H7 (cell line): ENCODE results near the gene MEG3. TPM values are rescaled to one million over a fixed set of nuclear protein-coding genes. Genes with fewer than 3 reads are reported as not detected.

Experiments
- DNase-seq: peaks from one replicate; pipeline ENCODE4 v3.0.0; 2012
- H3K27me3 ChIP-seq: 2 replicates; pipeline ENCODE4 v1.6.0; 2011; ENCODE audit warnings: mild to moderate bottlenecking, low read length; ENCODE audit not compliant: control insufficient read depth, insufficient read depth
- H3K36me3 ChIP-seq: replicated peaks from 2 replicates; pipeline ENCODE4 v1.5.1; 2011; ENCODE audit warnings: low read length; ENCODE audit not compliant: control insufficient read depth, insufficient read depth
- H3K4me3 ChIP-seq: 2 replicates; pipeline ENCODE4 v1.5.1; 2011; ENCODE audit warnings: low read depth, mild to moderate bottlenecking, control low read depth, low read length, moderate library complexity; ENCODE audit not compliant: insufficient read depth
- total RNA-seq: library from RNA; depleted of rRNA; stranded (reverse); fragments of >200 nt; shearing (Covaris generic); gene quantifications from 2 replicates; pipeline ENCODE4 v1.2.3, GENCODE V29; 2014

The MEG3 gene
- total RNA-seq, 1 experiment from 2014 or later = 0.31 TPM

DNA sequence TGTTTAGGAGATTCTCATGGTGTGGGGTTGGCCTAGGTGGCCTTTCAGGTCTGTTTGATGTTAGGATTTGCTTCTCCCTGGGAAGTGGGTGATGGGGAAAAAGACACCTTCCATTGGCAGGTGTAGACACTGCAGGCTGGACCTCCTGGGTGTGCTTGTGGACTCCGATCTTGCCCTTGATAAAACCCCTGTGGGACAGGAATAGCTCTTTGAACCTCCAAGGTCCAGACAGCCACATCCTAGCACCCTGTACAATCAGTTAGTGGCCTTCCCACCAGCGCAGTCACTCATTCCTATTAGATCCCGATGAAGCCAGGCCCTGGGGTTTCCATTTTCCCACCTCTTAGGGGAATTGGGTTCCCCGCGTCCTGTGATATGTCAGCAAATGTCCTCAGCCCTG is 28.5 kb downstream of the MEG3 start:
- H3K36me3 ChIP-seq = no peaks in the 10 kb centered on the region
- H3K27me3 ChIP-seq = no peaks in the 10 kb centered on the region
- no peak for DNase-seq
- no peak overlapping the region for H3K4me3 ChIP-seq

DNA sequence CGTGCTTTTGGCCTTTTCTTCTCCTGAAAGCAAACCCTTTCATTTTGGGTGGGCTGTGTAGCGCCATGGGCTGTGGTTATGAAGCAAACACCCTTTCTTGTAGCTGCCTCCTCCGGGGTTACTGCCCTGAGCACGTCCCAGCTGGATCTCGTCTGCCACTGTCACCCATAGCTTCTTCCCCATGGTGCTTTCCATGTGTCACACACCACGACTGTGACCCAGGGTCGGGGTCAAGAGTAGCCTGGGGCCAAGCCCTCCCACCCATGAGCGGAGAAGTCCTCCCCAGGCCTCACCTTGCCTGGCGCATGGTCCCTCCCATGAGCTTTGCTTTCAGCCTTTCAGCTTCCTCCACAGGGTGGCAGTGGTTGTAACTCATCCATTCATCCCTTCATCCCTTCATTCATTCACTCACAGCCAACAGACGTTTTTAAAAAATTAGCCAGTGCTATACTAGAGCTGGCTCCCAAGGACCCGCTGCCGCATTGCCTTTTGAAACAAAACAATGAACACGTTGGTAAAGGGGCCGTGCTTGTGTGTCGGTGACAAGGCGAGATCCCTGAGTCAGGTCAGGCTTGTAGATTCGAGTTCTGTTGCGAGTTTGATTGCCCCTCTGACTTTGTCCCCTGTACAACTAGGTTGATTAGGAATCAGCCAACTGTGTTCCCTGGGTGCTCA is 29.5 kb downstream of the MEG3 start:
- H3K36me3 ChIP-seq = no peaks in the 10 kb centered on the region
- H3K4me3 ChIP-seq = no peak overlapping the region
- DNase-seq = no peak
- no peaks in the 10 kb centered on the region for H3K27me3 ChIP-seq

DNA sequence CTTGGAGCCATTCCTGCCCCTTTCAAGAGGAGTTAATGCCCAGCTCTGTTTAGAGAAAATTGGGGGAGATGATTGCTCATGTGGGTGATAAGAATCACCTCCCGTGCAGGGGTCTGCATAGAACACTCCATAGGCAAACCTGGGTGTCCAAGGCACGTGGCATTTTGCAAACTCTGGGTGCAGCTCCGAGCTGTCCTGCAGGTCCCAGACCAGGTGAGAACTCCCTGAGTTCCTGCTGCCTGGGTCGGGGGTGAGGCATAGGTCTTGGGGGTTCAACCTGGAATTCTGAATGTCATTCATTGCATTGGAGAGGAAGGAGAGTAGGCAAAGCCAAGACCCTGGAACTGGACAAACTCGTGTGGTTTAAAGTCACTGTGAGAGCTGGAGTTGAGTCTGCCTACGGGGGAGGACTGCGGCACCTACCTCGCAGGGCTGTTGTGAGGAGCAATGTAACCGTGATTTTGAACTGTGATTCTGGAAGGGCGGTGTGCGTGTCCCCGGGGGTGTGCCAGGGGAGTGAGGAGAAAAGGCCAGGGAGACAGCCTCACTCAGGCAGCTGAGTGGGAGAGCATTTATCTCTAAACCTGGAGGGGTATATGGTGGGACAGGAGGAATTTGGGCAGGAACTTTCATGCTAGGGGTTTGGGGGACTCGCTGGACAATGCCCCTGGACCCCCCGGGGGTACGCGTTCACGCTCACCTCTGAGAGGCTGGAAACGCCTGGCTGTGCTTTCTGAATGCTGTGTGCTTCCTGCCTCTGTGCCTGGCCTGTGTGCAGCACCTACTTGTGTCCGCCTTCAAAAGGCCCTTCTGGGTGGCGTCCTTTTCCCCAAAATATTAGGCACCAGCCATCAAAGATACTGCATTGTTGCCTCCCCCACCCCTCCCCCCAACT is 30.4 kb downstream of the MEG3 start:
- Histone ChIP-seq H3K4me3 (no peak overlapping the region), H3K27me3 (no peaks in the 10 kb centered on the region), H3K36me3 (no peaks in the 10 kb centered on the region)
- DNase-seq = no peak

DNA sequence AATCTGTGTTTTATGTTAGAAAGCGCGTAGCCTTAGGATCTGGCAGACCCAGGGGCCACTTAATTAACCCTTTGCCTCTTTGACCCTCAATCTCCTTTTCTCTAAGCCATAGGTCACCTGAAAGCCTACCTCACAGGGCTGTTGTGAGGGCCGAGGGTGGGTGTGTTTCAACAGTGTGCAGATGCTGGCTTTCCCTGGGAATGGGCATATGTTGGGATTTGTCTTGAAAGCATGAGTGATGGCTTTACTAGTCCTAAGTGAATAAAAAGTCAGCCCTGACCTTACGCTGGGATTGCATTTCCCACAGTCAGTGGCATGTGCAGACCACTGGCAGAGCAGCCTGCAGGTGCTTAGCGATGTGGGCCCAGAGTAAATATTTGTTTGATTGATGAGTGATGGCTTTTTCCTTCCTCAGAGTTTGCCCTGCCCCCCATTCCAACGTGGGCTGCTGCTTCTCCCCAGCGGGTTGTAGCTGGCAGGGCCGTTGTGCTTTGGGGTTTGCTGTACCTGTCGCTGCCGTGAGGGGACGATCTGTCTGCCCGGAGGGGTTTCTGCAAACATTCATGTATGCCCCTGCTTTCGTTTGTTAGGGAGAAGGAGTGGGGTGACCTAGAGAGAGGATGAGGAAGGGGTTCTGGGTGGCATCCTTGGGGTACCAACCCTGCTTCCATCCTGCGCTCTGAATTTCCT is 31.5 kb downstream of the MEG3 start:
- Histone ChIP-seq H3K4me3 (no peak overlapping the region), H3K36me3 (no peaks in the 10 kb centered on the region), H3K27me3 (no peaks in the 10 kb centered on the region)
- no peak for DNase-seq

DNA sequence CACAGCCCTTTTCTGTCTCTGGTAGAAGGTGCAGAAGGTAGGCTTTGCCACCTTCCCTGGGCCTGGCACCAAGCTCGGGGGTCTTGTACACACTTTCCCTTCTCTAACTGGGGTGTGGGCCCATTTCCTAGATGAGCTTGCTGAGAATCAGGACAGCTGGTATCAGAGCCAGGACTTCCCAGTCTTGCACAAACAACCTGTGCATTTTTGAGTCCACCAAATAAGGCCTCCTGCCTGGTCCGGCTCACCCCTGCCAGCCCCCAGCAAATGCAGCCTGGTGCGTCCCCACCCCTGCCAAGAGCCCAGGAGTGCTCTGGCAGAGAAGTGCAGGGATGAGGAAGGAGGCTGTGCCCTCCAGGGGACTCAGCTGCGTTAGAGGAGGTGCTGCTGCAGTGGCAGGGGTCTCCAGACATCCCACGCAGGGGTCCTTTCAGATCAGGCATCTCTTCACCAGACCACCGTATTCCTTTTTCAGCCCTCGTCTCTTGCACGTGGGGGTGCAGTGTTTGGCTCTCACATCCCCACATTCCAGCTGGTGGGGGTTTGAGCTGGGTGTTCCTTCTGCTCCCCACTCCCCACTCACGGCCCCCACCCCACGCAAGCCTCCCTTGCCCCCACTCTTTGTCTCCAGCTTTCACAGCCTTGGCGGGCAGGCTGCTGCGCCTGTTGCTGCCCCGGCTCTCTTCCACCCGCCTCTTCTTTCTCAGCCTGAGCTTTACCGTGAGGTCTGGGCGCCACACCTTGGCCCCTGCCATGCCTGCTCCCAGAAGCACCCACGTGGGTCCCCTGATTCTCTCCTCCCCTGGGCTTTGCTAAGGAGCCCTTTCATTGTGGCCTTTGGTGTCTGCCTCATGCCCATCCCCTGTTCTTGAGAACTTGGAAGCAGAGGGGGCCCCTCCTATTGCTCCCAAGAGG is 32.3 kb downstream of the MEG3 start:
- no peaks in the 10 kb centered on the region for H3K36me3 ChIP-seq
- no peak for DNase-seq
- H3K27me3 ChIP-seq = no peaks in the 10 kb centered on the region
- no peak overlapping the region for H3K4me3 ChIP-seq

DNA sequence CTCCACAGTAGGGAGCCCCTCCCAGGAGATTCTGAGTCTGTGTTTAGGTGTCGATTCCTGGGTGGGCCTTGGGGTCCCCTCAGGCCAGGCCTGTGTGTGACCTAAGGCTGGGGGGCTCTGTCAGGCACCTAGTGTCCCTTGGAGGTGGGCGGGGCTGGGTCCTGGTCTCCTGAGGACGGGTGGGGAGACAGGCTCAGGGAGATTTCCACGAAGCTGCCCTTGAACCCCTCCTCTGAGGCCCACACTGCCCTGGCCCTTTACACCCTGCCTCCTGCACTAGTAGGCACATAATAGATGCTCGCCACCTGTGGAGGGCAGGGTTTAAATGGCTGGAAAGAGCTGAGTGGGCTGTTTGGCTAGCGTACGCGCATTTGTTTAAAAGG is 32.9 kb downstream of the MEG3 start:
- DNase-seq = no peak
- no peak overlapping the region for H3K4me3 ChIP-seq
- no peaks in the 10 kb centered on the region for H3K36me3 ChIP-seq
- no peaks in the 10 kb centered on the region for H3K27me3 ChIP-seq

DNA sequence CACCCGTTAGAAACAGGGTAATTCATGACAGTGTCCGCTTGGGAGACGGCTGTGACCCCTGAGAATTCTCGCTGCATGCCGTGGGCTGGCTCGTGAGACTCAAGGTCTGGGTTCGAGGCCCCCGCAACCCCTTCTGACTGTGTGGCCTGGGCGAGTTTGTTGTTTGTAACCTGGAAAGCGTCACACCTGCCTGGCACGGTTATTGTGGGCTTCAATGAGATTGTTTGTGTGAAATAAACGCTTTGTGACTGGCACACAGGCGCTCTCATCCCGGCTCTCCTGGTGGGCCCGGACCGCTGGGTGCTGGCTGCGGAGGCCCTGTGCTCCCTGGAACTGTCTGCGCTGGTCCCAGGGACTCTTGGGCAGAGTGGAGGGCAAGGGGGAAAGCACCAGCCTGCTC is 33.9 kb downstream of the MEG3 start:
- Histone ChIP-seq H3K27me3 (no peaks in the 10 kb centered on the region), H3K4me3 (no peak overlapping the region), H3K36me3 (no peaks in the 10 kb centered on the region)
- no peak for DNase-seq

DNA sequence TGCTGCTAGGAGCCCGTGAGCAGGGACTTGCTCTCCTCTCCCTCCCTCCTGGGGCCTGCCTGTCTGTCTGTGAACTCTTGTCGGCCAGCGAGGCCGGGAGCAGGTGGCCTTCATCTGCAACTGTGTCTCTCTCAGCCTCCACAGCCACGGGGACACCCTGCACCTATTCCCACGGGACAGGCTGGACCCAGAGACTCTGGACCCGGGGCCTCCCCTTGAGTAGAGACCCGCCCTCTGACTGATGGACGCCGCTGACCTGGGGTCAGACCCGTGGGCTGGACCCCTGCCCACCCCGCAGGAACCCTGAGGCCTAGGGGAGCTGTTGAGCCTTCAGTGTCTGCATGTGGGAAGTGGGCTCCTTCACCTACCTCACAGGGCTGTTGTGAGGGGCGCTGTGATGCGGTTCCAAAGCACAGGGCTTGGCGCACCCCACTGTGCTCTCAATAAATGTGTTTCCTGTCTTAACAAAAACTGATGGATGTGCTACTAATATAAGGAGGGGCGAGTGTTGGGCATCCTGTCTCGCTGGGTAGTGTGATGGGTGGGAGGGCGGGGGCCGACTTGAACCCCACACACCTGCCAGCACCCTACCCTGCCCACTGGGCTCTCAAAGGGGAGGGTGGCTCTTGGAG is 34.8 kb downstream of the MEG3 start:
- H3K36me3 ChIP-seq = no peaks in the 10 kb centered on the region
- no peaks in the 10 kb centered on the region for H3K27me3 ChIP-seq
- H3K4me3 ChIP-seq = no peak overlapping the region
- no peak for DNase-seq

DNA sequence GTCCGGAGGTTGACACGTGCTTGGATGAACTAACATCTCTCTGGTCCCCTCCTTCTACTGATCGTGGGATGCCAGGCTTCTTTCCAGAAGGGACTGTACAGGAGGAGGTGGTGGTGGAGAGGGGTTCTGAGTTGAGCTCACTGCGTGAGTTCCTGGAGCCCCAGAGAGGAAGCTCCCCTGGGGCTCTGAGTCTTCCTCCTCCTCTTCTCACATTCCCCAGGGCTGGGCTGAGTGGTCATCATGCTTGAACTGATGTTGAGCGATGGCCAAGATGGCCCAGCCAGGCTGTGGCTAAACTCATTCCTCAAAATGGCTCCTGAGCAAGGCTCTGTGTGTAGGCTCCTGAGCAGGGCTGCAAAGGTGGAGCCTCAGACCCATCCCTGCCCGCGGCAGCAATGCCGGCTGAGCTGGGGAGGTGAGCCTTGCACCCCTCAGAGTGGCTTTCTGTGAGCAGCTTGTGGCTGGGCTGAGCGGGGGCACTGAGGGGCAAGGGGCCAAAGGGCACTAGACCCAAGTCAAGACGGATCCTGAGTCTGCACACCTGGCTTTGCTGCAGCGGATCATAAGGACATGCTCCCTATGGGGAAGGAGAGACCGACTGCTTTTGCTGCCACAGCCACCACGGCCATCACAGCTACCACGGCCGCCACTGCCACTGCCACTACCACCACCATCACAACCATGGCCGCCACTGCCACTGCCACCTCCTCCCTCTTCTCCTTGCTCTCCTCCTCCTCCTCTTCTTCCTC is 35.4 kb downstream of the MEG3 start:
- Histone ChIP-seq H3K36me3 (no peaks in the 10 kb centered on the region), H3K4me3 (no peak overlapping the region), H3K27me3 (no peaks in the 10 kb centered on the region)
- no peak for DNase-seq

DNA sequence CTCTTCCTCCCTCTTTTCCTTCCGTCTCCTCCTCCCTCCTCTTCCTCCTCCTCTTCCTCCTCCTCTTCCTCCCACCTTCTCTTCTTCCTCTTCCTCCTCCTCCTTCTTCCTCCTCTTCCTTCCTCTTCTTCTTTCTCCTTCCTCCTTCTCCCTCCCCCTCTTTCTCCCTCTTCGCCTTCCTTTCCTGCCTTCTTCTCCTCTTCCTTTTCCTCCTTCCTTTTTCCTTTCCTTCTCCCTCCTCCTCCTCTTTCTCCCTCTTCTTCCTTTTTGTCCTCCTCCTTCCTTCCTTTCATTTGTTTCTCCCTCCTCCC is 36.0 kb downstream of the MEG3 start:
- Histone ChIP-seq H3K27me3 (no peaks in the 10 kb centered on the region), H3K36me3 (no peaks in the 10 kb centered on the region), H3K4me3 (no peak overlapping the region)
- no peak for DNase-seq

DNA sequence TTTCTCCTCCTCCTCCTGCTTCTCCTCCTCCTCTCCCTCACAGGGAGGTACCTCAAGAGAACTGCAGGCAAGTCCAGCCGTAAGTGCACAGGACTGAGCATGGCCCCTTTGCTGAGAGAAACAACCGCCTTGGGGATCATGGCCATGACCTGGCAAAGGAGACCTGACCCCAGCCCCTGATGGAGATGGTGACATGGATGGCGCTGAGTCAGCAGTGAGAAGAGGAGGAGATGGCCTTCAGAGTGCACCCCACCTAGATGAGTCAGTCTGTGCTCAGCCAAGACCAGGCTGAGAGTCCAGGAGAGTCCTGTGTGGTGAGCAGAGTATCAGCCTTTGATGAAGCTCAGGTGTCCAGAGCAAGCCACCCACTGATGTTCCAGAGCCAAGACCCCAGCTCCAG is 36.4 kb downstream of the MEG3 start:
- DNase-seq = no peak
- no peaks in the 10 kb centered on the region for H3K36me3 ChIP-seq
- no peaks in the 10 kb centered on the region for H3K27me3 ChIP-seq
- H3K4me3 ChIP-seq = no peak overlapping the region

DNA sequence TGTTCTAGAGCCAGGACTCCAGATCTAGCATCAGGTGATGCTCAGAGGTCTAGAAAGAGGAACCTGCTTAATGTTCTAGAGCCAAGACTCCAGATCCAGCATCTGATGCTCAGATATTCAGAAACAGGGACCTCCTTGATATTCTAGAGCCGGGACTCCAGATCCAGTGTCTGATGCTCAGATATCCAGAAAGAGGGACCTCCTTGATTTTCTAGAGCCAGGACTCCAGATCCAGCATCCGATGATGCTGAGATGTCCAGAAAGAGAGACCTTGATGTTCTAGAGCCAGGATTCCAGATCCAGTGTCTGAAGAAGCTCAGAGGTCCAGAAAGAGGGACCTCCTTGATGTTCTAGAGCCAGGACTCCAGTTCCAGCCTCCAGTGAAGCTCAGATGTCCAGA is 36.9 kb downstream of the MEG3 start:
- no peak for DNase-seq
- H3K4me3 ChIP-seq = no peak overlapping the region
- no peaks in the 10 kb centered on the region for H3K36me3 ChIP-seq
- H3K27me3 ChIP-seq = no peaks in the 10 kb centered on the region

DNA sequence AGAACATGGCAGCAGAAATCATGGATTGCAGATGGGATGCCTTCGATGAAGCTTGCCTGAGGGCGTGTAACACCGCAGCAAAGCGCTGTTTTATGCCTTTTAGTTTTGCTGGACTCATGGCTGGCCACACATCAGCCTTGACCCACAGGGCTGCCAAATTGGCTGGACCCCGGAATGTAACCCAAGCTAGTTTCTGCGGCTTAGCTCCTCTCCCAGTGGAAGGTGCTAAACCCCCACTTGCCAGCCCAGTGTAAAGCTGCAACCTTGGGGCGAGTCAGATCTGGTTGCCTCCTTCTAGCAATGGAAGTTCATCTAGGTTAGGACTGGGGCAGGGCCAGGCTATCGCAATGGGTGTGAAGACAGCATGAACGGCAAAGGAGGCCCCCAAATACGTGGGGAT is 38.3 kb downstream of the MEG3 start:
- no peaks in the 10 kb centered on the region for H3K36me3 ChIP-seq
- H3K4me3 ChIP-seq = no peak overlapping the region
- no peaks in the 10 kb centered on the region for H3K27me3 ChIP-seq
- DNase-seq = no peak
